ENCODE results near the gene RC3H1.

- TF ChIP-seq E2F1 (CRISPR knock-in tag; IDR thresholded peaks at IDR 0.05): no peak
- no peak for TF ChIP-seq MYC (CRISPR knock-in tag; IDR thresholded peaks at IDR 0.05; ENCODE audit: borderline replicate concordance)
- TF ChIP-seq PAXIP1 (CRISPR knock-in tag; conservative IDR thresholded peaks at IDR 0.05): no peak
- TF ChIP-seq ZBTB8A (CRISPR knock-in tag; IDR thresholded peaks at IDR 0.05; ENCODE audit: borderline replicate concordance, low read depth): no peak
Observed at GRCh38 chr1:173887627-173888026, 134.5 kb downstream of the RC3H1 start.

Data from HepG2 (cell line).